Measurements from ENCODE around the gene INIP. TPM values are rescaled to one million over a fixed set of nuclear protein-coding genes. Genes with fewer than 3 reads are reported as not detected.

Gene INIP
- total and polyA plus RNA-seq, 7 donors: 10.0 to 28.4 (median 13.3) TPM

DNA sequence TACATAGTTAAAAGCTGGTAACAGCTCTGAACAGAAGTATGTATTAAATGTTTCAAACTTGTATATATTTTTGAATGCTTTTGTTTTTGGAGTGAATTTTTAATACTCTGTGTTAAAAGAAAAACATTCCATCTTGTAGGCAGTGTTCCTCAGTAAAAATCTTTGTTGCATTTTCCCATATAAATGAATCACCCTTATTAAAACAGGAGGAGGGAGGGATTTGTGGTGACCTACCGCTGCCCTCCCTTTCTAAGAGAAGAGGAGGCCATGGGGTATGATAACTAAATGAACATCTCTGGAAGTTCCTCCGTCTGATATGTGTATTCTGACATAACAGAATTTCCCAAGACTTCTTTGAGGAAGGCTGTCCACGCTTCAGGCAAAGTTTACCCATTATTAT lies 53.4 kb downstream of the INIP start:
- no peaks in the 10 kb centered on the region for H3K9me3 ChIP-seq
- no peaks in the 10 kb centered on the region for H3K27me3 ChIP-seq
- H3K36me3 ChIP-seq: peaks cover 0 to 5% (median 0%) of the 10 kb centered on the region in 4 donors
- WGBS, 2 donors: 91 to 94% methylated on average over 3 of the region's 3 CpGs
- DNase-seq: no peak
- no peak overlapping the region for H3K4me3 ChIP-seq
- H3K4me1 ChIP-seq: no peaks in the 10 kb centered on the region
- H3K27ac ChIP-seq: no peak overlapping the region
- TF ChIP-seq, protein P1, sequence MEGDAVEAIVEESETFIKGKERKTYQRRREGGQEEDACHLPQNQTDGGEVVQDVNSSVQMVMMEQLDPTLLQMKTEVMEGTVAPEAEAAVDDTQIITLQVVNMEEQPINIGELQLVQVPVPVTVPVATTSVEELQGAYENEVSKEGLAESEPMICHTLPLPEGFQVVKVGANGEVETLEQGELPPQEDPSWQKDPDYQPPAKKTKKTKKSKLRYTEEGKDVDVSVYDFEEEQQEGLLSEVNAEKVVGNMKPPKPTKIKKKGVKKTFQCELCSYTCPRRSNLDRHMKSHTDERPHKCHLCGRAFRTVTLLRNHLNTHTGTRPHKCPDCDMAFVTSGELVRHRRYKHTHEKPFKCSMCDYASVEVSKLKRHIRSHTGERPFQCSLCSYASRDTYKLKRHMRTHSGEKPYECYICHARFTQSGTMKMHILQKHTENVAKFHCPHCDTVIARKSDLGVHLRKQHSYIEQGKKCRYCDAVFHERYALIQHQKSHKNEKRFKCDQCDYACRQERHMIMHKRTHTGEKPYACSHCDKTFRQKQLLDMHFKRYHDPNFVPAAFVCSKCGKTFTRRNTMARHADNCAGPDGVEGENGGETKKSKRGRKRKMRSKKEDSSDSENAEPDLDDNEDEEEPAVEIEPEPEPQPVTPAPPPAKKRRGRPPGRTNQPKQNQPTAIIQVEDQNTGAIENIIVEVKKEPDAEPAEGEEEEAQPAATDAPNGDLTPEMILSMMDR (IDR thresholded peaks at IDR 0.05): no peak
- intact Hi-C loops (cut with DNase I): no loop called here

GRCh38 chr9:112663681-112664080 lies 54.2 kb downstream of the INIP start:
- intact Hi-C loops (cut with DNase I): no loop called here
- WGBS, 2 donors: 96% methylated on average over 5 of the region's 5 CpGs
- DNase-seq: no peak
- TF ChIP-seq, protein P1 (IDR thresholded peaks at IDR 0.05): no peak
- TF ChIP-seq POLR2AphosphoS5 (IDR thresholded peaks at IDR 0.05) (no peak), POLR2A (IDR thresholded peaks at IDR 0.05) (no peak), EP300 (IDR thresholded peaks at IDR 0.05) (no peak)
- H3K27me3 ChIP-seq: no peaks in the 10 kb centered on the region
- H3K27ac ChIP-seq: no peak overlapping the region
- no peak overlapping the region for H3K4me3 ChIP-seq
- H3K9me3 ChIP-seq: no peaks in the 10 kb centered on the region
- peaks cover 0 to 7% (median 0%) of the 10 kb centered on the region in 4 donors for H3K36me3 ChIP-seq
- H3K4me1 ChIP-seq: no peaks in the 10 kb centered on the region

DNA sequence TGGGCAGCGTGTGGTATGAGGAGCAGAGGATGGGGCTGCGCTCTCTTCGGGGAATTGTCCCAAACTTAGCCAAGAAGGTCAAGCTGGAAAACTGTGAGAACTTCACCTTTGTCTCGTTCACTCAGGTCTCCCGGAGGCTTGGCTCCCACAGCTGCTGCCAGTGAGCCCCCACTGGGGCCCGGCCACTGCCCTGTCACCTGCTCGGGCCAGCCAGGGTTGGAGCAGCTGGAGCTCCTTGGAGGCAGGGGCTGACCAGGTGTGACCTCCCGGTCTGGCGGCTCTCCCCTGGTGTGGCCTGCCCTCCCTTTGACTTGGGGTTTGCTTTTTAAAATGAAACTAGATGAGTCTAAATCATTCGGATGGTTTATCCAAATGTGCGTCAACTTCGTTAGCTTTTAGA lies 58.0 kb downstream of the INIP start:
- Histone ChIP-seq H3K9me3 (no peaks in the 10 kb centered on the region), H3K27me3 (no peaks in the 10 kb centered on the region), H3K36me3 (peaks cover 0 to 7% (median 0%) of the 10 kb centered on the region in 4 donors), H3K27ac (no peak overlapping the region), H3K4me3 (no peak overlapping the region), H3K4me1 (no peaks in the 10 kb centered on the region)
- DNase-seq: no peak
- TF ChIP-seq, protein P1 (IDR thresholded peaks at IDR 0.05): no peak
- TF ChIP-seq POLR2AphosphoS5 (IDR thresholded peaks at IDR 0.05) (no peak), EP300 (IDR thresholded peaks at IDR 0.05) (no peak), POLR2A (IDR thresholded peaks at IDR 0.05) (no peak)
- WGBS, 2 donors: 96 to 98% methylated on average over 12 of the region's 12 CpGs
- intact Hi-C loops (cut with DNase I): no loop called here

DNA sequence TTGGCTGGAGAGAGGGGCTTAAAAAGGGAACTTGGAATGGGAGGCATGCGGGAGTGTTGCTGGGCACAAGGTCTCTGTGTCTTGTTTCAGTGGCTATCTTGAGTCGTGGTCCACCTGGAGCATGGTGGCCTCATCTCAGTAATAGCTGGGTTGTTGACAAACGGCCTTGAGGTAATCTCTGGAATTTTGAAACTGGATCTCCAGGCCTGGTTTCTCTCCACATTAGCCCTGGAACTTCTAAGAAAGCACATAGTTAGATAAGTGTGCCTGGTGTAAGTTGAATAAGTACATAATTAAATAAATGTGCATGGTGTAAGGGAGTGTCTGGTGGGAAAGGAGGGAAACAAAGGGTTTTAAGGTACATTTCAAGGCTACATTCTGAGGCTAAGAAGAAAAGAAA lies 62.2 kb downstream of the INIP start:
- Histone ChIP-seq H3K27ac (no peak overlapping the region), H3K9me3 (no peaks in the 10 kb centered on the region), H3K27me3 (no peaks in the 10 kb centered on the region), H3K36me3 (peaks cover 0 to 7% (median 0%) of the 10 kb centered on the region in 4 donors), H3K4me3 (no peak overlapping the region), H3K4me1 (no peaks in the 10 kb centered on the region)
- WGBS, 2 donors: 89 to 91% methylated on average over 3 of the region's 3 CpGs
- TF ChIP-seq EP300 (IDR thresholded peaks at IDR 0.05) (no peak), POLR2AphosphoS5 (IDR thresholded peaks at IDR 0.05) (no peak), POLR2A (IDR thresholded peaks at IDR 0.05) (no peak)
- TF ChIP-seq, protein P1 (IDR thresholded peaks at IDR 0.05): no peak
- DNase-seq: no peak
- intact Hi-C loops (cut with DNase I): no loop called here

- whole genome bisulfite sequencing, 2 donors: 93 to 97% methylated on average over 5 of the region's 5 CpGs
- TF ChIP-seq, protein P1 (IDR thresholded peaks at IDR 0.05): no peak
- TF ChIP-seq POLR2A (IDR thresholded peaks at IDR 0.05) (no peak), POLR2AphosphoS5 (IDR thresholded peaks at IDR 0.05) (no peak), EP300 (IDR thresholded peaks at IDR 0.05) (no peak)
- Histone ChIP-seq H3K27ac (no peak overlapping the region), H3K27me3 (no peaks in the 10 kb centered on the region), H3K4me1 (no peaks in the 10 kb centered on the region), H3K4me3 (no peak overlapping the region), H3K9me3 (no peaks in the 10 kb centered on the region), H3K36me3 (no peaks in the 10 kb centered on the region)
- DNase-seq: no peak
- intact Hi-C loops (cut with DNase I): no loop called here
These were observed 63.6 kb downstream of the INIP start for GRCh38 chr9:112654282-112654681.
